Measurements from ENCODE around the gene PAX4.
A peak's percentile ranks its signal among the peaks of the same experiment; 100 is the strongest.

Gene PAX4

GRCh38 chr7:127618042-127618441 is at the start of gene PAX4:
Gene PAX4, minus strand, starts transcription at chr7:127618142. Its CDS starts 2,214 bp downstream, at chr7:127615928.
- no peak for DNase-seq

- no peak for DNase-seq
Observed at GRCh38 chr7:127667017-127667670, 49.2 kb upstream of the PAX4 start.

GRCh38 chr7:127666602-127667001 is 48.7 kb upstream of the PAX4 start:
- DNase-seq, result no peak

- DNase-seq, result no peak
Observed at GRCh38 chr7:127665922-127666321, 48.0 kb upstream of the PAX4 start.

GRCh38 chr7:127658970-127659630 is 41.2 kb upstream of the PAX4 start:
- DNase-seq, result no peak

GRCh38 chr7:127657500-127657899 is 39.6 kb upstream of the PAX4 start:
- no peak for DNase-seq

- DNase-seq, result no peak
Observed at GRCh38 chr7:127655720-127656119, 37.8 kb upstream of the PAX4 start.

- DNase-seq, result no peak
Observed at GRCh38 chr7:127654404-127655394, 36.8 kb upstream of the PAX4 start.

- no peak for DNase-seq
Observed at GRCh38 chr7:127653396-127653795, 35.5 kb upstream of the PAX4 start.

GRCh38 chr7:127652333-127653248 is 34.6 kb upstream of the PAX4 start:
- DNase-seq, result no peak

- peak; percentile 99 for DNase-seq
Observed at GRCh38 chr7:127651556-127652332, 33.8 kb upstream of the PAX4 start, which contains the start of gene SND1. Gene SND1, plus strand, starts transcription at chr7:127652194. Its CDS starts 180 bp downstream, at chr7:127652374.

- peak; percentile 69 for DNase-seq
Observed at GRCh38 chr7:127650847-127651555, 33.1 kb upstream of the PAX4 start.

- no peak for DNase-seq
Observed at GRCh38 chr7:127648986-127649385, 31.0 kb upstream of the PAX4 start.

GRCh38 chr7:127647636-127648035 is 29.7 kb upstream of the PAX4 start:
- DNase-seq, result no peak

GRCh38 chr7:127644484-127644883 is 26.5 kb upstream of the PAX4 start:
- no peak for DNase-seq

- no peak for DNase-seq
Observed at GRCh38 chr7:127638197-127638596, 20.3 kb upstream of the PAX4 start.

- DNase-seq, result no peak
Observed at GRCh38 chr7:127635659-127636285, 17.8 kb upstream of the PAX4 start.

- DNase-seq, result no peak
Observed at GRCh38 chr7:127632276-127632910, 14.5 kb upstream of the PAX4 start.

- DNase-seq, result peak; percentile 20
Observed at GRCh38 chr7:127629268-127629854, 11.4 kb upstream of the PAX4 start.
